Testis (tissue), 3 donors: ENCODE results near the gene AFF1. TPM values are rescaled to one million over a fixed set of nuclear protein-coding genes. Genes with fewer than 3 reads are reported as not detected.

Experiments
- DNase-seq: peaks from one replicate; pipeline ENCODE4 v3.0.0-alpha.2; 2019
- H3K27ac ChIP-seq, 2 donors: fragments of 200-600 bp; sonication (generic); one replicate each; pipeline ENCODE4 v1.5.1; 2019
- H3K27me3 ChIP-seq: fragments of 200-600 bp; sonication (generic); one replicate; pipeline ENCODE4 v1.5.1; 2019
- H3K36me3 ChIP-seq: fragments of 200-600 bp; sonication (generic); one replicate; pipeline ENCODE4 v1.5.1; 2017; ENCODE audit warnings: low read depth; ENCODE audit errors: missing control alignments
- H3K4me1 ChIP-seq: fragments of 200-600 bp; sonication (generic); one replicate; pipeline ENCODE4 v1.5.1; 2019
- H3K4me3 ChIP-seq, 2 donors: fragments of 200-600 bp; sonication (generic); one replicate each; pipeline ENCODE4 v1.5.1; 2017 to 2019
- H3K9me3 ChIP-seq: fragments of 200-600 bp; sonication (generic); one replicate; pipeline ENCODE4 v1.5.1; 2017
- CTCF ChIP-seq, 3 experiments: fragments of 450-650 bp in 2 of 3; fragments of 200-600 bp in 1 of 3; sonication (generic) in 1 of 3; IDR thresholded peaks; one replicate each; pipeline ENCODE4 v1.5.1; 2016 to 2019; ENCODE audit warnings: antibody characterized with exemption in 3 of 3, mild to moderate bottlenecking in 2 of 3, moderate library complexity in 1 of 3
- POLR2A ChIP-seq: fragments of 450-650 bp; IDR thresholded peaks from one replicate; pipeline ENCODE4 v1.6.1; 2017; ENCODE audit warnings: antibody characterized with exemption, mild to moderate bottlenecking, moderate library complexity
- WGBS, 2 donors: methylation state at CpG; one replicate each; pipeline ENCODE4 v1.1.5; 2018; 5-methylcytosine and 5-hydroxymethylcytosine counted together
- intact Hi-C: fragments of 100-400 bp; cut with DNase I; formaldehyde crosslinking; loops from one replicate; pipeline ENCODE4 v1.15.1; 2023; ENCODE audit warnings: low total_unique reads
- polyA plus RNA-seq: library from polyadenylated mRNA; stranded (reverse); fragments of 350-450 nt; fragmentation: Illumina TruSeq; extraction: RNeasy Lipid Tissue Mini Kit (QIAGEN cat#74804); gene quantifications from one replicate; pipeline ENCODE4 v1.2.3, GENCODE V29; 2014; ENCODE audit warnings: low read depth, low replicate concordance; ENCODE audit not compliant: insufficient read depth
- total RNA-seq, 2 donors: library from RNA; depleted of rRNA; stranded (reverse); fragments of >200 nt; gene quantifications; one replicate each; pipeline ENCODE4 v1.2.3, GENCODE V29; 2016

The AFF1 gene
- total and polyA plus RNA-seq, 3 donors from 2014 or later: 15.8 to 56.8 (median 53.6) TPM

- no peak overlapping the region for H3K27ac ChIP-seq
Measured at GRCh38 chr4:86946868-86947500, 12.2 kb downstream of the AFF1 start.

DNA sequence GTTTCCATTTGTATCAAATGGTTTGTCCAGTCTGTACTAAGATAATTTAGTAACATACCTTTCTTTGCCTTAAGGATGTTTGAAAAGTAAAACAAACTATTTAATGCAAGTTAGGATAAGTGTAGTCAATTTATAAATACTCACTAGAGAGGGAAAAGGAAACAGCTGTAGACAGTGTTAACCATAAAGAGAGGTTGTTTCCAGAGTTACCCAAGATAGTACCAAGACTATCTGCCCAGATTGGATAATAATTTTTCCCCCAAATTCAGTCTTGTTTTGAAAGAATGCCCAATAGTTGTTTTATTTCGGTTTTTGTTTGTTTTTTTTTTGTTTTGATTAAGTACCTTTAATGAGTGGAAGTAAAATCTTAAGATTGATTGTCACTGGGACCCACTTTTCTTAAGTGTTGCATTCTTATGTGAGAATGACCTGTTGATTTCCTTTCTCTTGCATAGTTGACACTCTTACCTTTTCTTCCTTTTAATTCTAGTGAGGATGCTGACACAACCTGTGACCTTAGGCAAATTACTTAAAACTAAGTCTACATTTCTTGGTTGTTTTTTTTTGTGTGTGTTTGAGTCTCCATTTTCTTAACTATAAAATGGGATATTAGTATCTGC, 12.8 kb downstream of the AFF1 start:
- no peaks in the 10 kb centered on the region for H3K36me3 ChIP-seq
- TF ChIP-seq POLR2A (no peak), CTCF (IDR thresholded peaks at IDR 0.05) (no peak)
- no peak for DNase-seq
- intact Hi-C loops: no loop called here
- no peaks in the 10 kb centered on the region for H3K9me3 ChIP-seq
- H3K4me3 ChIP-seq: no peak overlapping the region
- 30 to 38% methylated on average over 1 of the region's 1 CpG for WGBS, 2 donors
- no peak overlapping the region for H3K27ac ChIP-seq
- no peaks in the 10 kb centered on the region for H3K27me3 ChIP-seq
- peaks cover 6% of the 10 kb centered on the region for H3K4me1 ChIP-seq

More at GRCh38 chr4:86946868-86947500, 12.2 kb downstream of the AFF1 start:
- TF ChIP-seq CTCF (IDR thresholded peaks at IDR 0.05): no peak
- no peak for TF ChIP-seq POLR2A
- Histone ChIP-seq H3K4me1 (peaks cover 6% of the 10 kb centered on the region), H3K36me3 (no peaks in the 10 kb centered on the region), H3K27me3 (no peaks in the 10 kb centered on the region), H3K4me3 (no peak overlapping the region), H3K9me3 (no peaks in the 10 kb centered on the region)
- 66 to 72% methylated on average over 3 of the region's 3 CpGs for WGBS, 2 donors
- no peak for DNase-seq
- intact Hi-C loops: no loop called here

- intact Hi-C loops: no loop called here
- no peak for TF ChIP-seq POLR2A
- WGBS, 2 donors: 81 to 84% methylated on average over 1 of the region's 1 CpG
Measured at GRCh38 chr4:86948276-86948675, 13.5 kb downstream of the AFF1 start.

DNA sequence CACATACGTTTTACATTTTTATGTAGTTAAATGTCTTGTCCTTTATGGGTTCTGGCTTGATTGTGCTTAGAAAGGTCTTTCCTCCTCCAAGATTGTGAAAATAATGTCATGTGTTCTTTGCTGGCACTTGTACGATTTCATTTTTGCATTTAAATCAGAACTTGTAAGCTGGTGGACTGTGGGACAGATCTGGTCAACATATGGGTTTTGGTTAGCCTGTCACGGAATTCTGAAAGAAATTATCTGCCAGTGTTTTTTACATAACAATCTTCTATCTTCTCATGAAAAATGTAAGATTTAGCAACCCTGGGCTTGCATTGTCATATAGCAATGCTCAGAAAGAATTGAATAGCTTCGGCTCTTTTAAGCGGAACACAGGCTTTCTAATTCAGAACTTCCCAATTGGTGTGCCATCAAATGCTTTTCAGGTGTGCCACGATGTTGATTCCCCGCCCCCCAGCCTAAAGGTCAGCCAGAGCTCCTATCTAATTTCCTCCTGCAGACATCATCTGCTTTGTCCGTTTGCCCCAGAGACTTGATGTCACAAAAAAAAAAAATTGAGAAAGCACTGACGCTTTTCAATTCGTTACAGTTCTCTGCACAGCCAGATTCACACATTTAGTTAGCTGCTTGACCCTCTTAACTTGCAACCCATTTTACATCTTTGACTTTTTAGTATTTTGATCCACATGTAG, 16.2 kb downstream of the AFF1 start:
- intact Hi-C loops: no loop called here
- no peak for DNase-seq
- WGBS, 2 donors: 86% methylated on average over 10 of the region's 10 CpGs
- Histone ChIP-seq H3K27me3 (no peaks in the 10 kb centered on the region), H3K36me3 (no peaks in the 10 kb centered on the region), H3K9me3 (no peaks in the 10 kb centered on the region), H3K27ac (no peak overlapping the region), H3K4me1 (peaks cover 6% of the 10 kb centered on the region), H3K4me3 (no peak overlapping the region)
- TF ChIP-seq CTCF (IDR thresholded peaks at IDR 0.05) (no peak), POLR2A (no peak)

More at GRCh38 chr4:86948276-86948675, 13.5 kb downstream of the AFF1 start:
- no peaks in the 10 kb centered on the region for H3K9me3 ChIP-seq
- H3K4me3 ChIP-seq: no peak overlapping the region
- no peaks in the 10 kb centered on the region for H3K36me3 ChIP-seq
- no peak overlapping the region for H3K27ac ChIP-seq
- H3K4me1 ChIP-seq: peaks cover 6% of the 10 kb centered on the region
- H3K27me3 ChIP-seq: no peaks in the 10 kb centered on the region
- no peak for DNase-seq

DNA sequence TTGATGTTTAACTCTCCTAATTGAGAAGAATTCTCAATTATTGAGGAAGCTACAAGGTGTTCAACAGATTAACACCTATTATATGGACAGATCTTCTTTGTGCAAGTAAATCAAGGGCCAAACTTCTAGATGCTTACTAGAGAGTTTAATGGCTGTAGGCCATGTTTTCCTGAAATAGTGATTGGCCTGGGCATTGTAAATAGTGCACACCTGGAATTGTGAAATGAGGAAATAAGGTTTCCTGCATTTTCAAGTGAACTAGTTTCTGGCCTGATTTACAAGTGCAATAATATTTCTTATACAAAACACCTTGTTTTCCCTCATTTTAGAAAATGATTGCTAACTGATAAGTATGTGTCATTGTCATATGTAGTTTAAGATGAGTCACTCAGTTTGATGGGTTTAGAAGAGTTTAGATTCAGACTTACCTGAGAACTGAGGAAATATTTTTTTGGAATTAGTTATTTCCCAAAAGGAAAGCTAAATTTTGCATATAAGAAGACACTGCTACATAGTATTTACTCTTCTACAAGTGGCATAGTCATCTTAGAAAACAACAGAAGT, 21.2 kb downstream of the AFF1 start:
- TF ChIP-seq CTCF (IDR thresholded peaks at IDR 0.05) (no peak), POLR2A (no peak)
- Histone ChIP-seq H3K4me1 (peaks cover 3% of the 10 kb centered on the region), H3K27ac (no peak overlapping the region), H3K9me3 (no peaks in the 10 kb centered on the region), H3K4me3 (no peak overlapping the region), H3K27me3 (no peaks in the 10 kb centered on the region), H3K36me3 (no peaks in the 10 kb centered on the region)
- intact Hi-C loops: no loop called here
- no peak for DNase-seq
